ENCODE data around the gene GPX5.

GRCh38 chr6:28558629-28559028 is 32.9 kb downstream of the GPX5 start:
- TF ChIP-seq CTCF (IDR thresholded peaks at IDR 0.05) = no peak
- TF ChIP-seq EP300 (IDR thresholded peaks at IDR 0.05) = no peak
